Choroid plexus epithelial cell (primary cell): ENCODE data around the gene RELN.

Experiments
- DNase-seq: peaks from one replicate; pipeline ENCODE4 v3.0.0-alpha.2; 2010; ENCODE audit warnings: low read depth
- H3K4me3 ChIP-seq: 2 replicates; pipeline ENCODE4 v1.5.1; 2011; ENCODE audit warnings: low read depth, mild to moderate bottlenecking, control low read depth, low read length, moderate library complexity
- TF ChIP-seq, protein P1 (sequence below): conservative IDR thresholded peaks from 2 replicates; pipeline ENCODE4 v1.5.1; 2011; ENCODE audit warnings: low read depth, mild to moderate bottlenecking, control low read depth, inconsistent platforms, low read length, moderate library complexity

The RELN gene

GRCh38 chr7:104010052-104010909, 20.8 kb upstream of the RELN start:
- no peak overlapping the region for H3K4me3 ChIP-seq
- DNase-seq = no peak
- TF ChIP-seq, protein P1, sequence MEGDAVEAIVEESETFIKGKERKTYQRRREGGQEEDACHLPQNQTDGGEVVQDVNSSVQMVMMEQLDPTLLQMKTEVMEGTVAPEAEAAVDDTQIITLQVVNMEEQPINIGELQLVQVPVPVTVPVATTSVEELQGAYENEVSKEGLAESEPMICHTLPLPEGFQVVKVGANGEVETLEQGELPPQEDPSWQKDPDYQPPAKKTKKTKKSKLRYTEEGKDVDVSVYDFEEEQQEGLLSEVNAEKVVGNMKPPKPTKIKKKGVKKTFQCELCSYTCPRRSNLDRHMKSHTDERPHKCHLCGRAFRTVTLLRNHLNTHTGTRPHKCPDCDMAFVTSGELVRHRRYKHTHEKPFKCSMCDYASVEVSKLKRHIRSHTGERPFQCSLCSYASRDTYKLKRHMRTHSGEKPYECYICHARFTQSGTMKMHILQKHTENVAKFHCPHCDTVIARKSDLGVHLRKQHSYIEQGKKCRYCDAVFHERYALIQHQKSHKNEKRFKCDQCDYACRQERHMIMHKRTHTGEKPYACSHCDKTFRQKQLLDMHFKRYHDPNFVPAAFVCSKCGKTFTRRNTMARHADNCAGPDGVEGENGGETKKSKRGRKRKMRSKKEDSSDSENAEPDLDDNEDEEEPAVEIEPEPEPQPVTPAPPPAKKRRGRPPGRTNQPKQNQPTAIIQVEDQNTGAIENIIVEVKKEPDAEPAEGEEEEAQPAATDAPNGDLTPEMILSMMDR = no peak

DNA sequence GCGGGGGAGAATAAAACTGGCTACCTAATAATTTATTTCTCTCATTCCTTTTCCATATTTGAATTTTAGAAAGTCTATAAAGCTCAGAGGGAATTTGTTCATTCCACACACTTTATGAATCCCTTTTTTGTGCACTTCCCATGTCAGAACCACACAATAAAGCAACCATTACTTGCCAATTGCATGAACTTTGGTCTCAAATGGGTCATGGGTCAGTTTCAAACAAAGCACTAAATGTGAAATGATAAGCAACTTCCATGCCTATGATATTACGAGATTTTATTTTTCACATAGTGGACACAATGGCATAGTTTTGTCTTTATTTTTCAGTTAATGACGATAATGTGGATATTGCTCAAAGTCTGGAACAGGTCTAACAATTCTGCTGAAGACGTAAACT, 18.6 kb upstream of the RELN start:
- no peak for DNase-seq
- no peak overlapping the region for H3K4me3 ChIP-seq
- TF ChIP-seq, protein P1 = no peak

DNA sequence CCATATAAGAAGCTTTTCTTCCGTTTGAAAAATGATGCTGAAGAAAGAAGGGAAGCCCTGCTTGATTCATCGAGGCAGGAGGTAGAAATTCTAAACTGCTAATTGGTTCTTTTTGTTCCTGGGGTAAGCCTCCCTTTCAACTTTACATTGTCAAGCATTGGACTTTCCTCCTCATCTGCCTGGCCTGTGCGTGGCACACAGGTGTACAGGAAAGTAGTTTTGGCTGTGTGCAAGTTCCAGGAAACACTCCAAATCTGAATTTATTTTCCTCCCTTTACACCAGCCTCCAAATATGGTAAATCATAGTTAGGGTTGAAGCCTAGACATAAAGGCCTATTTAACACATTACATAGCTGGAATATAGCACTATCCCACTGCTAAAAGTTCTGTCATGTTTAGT, 18.2 kb upstream of the RELN start:
- TF ChIP-seq, protein P1 = no peak
- no peak overlapping the region for H3K4me3 ChIP-seq
- no peak for DNase-seq

DNA sequence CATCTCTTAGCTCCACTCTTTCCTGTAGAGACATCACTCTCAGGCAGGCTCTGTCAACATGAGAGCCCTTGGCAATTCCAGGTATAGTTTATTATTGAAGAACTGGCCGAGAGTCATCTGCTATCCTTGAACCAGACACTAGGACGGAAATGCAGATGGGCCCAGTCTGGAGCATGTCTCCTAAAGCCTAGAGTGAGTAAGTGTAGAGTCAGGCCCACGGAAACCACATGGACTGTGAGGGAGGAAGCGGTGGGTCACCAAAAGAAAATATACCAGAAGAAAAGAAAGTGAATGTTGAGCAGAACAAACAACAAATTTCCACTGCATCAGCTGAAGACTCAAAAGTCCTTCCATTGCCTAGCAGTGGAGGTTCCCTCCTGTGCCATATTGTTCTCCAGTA, 15.7 kb upstream of the RELN start:
- H3K4me3 ChIP-seq = no peak overlapping the region
- TF ChIP-seq, protein P1 = no peak
- DNase-seq = peak; percentile 28

- no peak overlapping the region for H3K4me3 ChIP-seq
- DNase-seq = no peak
- TF ChIP-seq, protein P1 = no peak
Observed at GRCh38 chr7:103996639-103997038, 7.2 kb upstream of the RELN start.

- no peak for DNase-seq
- TF ChIP-seq, protein P1 = no peak
- no peak overlapping the region for H3K4me3 ChIP-seq
Observed at GRCh38 chr7:103996017-103996551, 6.6 kb upstream of the RELN start.

- TF ChIP-seq, protein P1 = no peak
- no peak overlapping the region for H3K4me3 ChIP-seq
- DNase-seq = no peak
Observed at GRCh38 chr7:103995554-103995953, 6.1 kb upstream of the RELN start.
